GOT3 (cell line): ENCODE measurements around the gene GPR55.
"Not testable (repeated sequence)": the region's sequence is repeated elsewhere in the genome, so short reads cannot be mapped to it uniquely, and the experiment has no call there.

Experiments used
- DNase-seq: peaks from one replicate; lab custom pipeline; 2025; ENCODE audit warnings: mixed read lengths; lab: John Stamatoyannopoulos, UW

GPR55 gene

DNA sequence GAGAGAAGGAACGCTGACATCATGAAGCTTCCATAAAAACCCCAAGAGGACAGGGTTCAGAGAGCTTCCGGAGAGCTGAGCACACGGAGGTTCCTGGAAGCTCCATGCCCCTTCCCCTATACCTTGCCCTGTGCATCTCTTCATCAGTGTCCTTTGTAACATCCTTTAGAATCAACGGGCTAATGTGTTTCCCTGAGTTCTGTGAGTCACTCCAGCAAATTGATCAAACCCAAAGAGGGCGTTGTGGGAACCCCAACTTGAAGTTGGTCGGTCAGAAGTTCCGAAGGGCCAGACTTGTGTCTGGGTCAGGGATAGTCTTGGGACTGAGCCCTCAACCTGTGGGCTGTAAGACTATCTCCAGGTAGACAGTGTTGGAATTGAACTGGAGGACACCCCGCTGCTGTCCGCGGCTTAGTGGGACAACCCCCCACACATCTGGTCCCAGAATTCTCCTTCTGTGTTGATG is 25.9 kb upstream of the GPR55 start:
- no peak for DNase-seq

DNA sequence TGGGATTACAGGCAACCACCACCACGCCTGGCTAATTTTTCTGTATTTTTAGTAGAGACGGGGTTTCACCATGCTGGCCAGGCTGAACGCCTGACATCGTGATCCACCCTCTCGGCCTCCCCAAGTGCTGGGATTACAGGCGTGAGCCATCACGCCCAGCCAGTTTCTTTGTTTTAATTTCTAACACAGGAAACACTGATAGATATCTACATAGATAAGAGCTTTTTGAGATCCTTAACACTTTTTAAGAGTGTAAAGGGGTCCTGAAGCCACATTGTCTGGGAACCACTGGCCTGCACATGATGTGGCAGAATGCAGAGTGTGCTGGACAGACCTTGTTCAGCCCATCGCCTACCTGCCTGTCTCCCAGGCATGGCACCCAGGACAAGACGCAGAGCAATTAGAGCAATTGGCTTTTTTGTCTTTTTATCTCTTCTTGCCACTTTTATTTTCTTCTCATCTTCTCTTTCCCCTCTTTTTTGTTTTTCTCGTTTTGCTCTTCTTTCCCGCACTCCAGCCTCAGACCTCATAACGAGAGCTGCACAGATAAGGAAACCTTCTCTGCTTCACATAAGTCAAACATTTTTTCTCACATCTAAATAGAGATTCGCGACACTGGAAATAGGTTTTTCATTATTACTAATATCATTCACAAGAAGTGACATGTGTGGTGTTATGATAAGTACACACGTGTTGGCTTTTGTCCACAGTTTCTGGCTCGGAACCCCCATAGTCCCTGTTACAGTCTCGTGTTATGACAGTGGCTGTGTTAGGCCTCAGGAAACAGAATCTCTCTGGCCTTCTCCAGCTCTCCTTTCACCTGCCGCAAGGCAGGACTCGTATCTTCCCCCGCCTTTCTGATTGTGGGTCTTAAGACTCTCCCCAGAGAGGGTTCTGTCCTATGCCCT is 25.2 kb upstream of the GPR55 start:
- no peak for DNase-seq

DNA sequence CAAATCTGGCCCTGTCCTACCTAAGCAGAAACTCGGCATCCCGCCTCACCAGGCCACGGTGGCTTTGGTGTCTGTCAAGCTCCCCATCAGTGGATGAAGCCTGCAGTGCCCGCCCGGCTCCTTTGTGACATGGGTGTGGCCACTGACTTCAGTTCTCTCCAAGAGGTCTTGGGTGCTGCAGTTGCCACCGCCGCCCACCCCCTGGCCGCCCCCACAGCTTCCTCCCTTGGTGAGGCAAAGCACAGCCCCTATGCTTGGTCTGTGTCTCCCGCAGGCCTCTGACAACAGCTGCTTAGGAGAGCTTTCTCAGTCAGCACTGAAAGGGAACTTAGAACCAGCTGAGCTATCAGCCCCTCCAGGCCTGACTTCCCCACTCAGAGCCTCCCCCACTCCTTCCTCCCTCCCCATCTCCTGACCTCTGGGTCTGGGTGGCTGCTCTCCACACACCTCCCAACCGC is 22.9 kb upstream of the GPR55 start:
- no peak for DNase-seq

DNA sequence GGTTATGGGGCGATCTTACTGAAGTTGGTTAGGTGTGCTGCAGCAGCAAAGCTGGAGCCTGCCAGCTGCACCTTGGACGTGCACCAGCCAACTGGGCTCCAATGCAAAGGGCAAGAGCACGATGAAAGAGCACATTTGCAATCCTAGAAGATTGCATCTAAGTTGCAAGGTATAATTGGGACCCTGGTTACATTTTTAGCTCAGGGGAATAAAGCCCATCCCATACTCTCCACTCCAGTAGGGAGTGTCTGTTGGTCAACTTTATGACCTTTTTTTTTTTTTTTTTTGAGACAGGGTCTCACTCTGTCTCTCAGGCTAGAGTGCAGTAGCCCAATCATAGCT is 22.2 kb upstream of the GPR55 start:
- DNase-seq = no peak

DNA sequence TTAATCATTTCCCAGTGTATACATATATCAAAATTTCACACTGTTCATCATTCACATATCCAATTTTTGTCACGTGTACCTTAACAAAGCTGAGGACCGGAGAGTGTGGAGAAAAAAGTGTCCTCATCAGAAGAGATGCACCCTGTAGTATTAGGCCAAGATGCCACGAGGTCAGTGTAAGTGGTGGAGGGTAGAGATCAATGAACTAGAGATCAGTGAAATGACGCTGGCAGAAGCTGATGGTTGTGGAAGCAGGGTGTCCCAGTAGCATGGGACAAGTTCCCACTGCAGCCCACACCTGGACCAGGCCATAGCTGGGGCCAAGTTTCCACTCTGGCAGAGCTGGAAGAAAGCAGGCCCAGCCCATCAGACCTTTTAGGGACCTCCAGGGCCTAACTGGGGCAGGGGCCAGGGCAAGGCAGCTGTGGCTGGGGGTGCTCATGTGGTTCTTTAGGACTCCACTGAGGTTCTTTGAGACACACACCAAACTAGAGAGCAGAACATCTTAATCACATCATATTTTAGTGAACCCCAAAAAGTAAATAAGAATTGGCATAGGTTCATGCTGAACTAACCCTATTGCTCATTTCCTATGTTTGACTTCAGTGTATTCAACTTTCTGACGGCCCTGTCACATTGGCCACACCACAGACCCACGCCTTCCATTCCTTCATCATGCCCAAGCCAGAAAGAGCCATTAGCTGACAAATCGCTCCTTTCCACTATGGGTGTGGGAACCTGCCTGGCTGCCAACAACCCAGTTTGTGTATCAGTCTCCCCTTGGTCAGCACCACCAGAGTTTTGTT is 21.6 kb upstream of the GPR55 start:
- no peak for DNase-seq

DNA sequence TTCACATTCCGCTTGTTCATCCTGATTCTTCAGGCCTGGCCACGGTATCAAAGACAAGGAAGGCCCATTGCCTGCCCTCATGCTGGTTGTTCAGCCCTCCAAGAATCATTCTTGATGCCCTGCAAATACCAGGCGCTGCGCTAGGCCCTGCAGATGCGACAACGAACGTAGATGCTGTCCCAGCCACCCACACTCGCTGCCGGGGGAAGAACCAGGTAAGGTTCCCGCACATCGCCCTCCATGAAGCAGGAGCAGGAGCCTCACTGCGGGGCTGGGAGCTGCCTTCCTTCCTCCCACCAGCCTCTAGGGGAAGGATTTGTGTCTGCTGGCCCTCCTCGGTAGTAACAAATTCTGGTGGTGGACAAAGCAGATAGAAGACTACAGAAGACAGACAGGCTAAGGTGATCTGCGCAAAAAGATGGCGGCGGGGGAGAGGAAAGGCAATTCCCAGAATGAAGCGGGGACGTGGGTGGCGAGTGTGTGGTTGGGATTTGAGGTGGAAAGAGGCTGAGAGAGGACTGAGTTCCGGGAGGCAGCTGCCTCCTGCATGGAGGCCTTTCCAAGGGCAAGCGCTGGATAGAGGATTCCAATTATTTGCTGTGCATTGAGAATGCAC is 19.8 kb upstream of the GPR55 start:
- no peak for DNase-seq

DNA sequence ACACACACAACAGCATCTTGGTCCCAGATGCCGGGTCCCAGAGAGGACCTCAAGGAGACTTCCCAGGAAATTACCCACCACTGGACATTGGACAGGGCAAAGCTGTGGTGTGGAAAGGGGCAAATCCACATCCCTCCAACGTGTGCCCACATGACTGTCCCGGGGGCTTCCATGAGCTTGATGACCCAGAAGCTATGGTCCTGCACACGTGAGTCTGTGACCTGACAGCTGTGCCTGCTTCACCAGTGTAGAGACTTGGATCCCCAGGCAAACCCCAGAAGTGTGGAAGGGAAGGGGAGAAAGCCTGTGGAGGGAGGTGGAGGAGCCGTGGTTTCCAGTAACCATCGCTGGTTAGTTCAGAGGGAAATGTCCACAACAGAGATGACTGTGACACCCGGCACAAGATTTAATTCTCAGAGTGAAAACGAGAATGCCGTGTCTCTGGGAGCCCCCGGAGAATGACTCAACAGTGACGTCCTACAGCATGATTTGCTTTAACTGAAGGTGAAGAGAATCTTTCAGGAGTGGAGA is 19.1 kb upstream of the GPR55 start:
- no peak for DNase-seq

DNA sequence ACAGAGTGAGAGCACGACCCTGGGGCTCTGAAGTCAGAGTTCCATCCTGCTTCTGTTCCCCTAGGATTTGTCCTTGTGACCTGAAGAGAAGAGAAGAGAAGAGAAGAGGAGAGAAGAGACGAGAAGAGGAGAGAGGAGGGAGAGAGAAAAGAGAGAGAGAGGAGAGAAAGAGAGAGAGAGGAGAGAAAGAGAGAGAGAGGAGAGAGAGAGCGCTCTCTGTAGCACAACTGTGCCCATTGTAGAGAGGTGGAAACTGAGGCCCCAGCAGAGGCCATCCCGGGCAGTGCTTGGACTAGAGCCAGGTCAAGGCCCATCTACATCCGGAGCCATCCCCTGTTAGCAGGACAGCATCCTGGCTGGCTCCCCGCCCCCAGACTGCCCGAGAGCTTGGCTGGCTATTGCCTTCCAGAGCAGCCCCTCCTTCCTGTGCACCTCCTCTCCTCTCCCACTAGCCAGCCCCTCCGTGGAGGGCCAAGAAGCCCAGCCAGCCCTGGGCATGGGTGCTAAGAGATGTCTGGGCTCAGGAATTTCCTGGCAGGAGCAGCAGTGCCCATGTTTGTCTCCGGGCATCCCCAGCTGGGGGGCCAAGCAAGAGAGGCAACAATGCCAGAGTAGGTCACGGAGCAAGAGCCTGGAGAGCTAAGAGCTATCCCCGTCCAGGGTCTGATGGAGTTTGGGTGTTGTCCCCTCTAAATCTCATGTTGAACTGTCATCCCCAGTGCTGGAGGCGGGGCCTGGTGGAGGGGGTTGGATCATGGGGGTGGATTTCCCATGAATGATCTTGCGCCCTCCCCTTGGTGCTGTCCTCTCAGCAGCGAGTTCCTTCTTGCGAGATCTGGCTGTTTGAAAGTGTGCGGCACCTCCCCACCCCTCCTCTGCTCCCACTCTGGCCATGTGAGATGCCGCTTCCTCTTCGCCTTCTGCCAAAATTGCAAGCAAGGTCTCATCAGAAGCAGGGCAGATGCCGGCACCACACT is 18.2 kb upstream of the GPR55 start:
- no peak for DNase-seq

DNA sequence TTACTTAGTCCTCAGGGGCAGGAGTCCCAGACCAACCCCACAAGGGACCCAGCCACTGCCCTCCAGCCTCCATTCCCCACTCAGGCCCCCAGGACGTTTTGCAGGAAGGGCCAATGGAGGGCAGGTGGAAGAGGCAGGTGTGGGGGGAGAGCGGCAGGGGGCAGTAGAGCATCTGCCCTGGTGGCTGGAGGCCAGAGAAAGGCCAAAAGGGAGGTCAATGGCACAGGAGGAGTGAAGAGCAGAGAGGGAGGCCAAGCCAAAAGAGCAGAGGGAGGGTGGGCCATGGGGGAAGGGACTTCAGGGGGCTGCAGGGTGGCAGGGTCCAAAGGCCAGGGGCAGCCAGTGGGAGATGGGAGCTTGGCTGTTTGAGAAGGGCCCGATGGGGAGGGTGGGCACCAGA is 17.3 kb upstream of the GPR55 start:
- DNase-seq = no peak

DNA sequence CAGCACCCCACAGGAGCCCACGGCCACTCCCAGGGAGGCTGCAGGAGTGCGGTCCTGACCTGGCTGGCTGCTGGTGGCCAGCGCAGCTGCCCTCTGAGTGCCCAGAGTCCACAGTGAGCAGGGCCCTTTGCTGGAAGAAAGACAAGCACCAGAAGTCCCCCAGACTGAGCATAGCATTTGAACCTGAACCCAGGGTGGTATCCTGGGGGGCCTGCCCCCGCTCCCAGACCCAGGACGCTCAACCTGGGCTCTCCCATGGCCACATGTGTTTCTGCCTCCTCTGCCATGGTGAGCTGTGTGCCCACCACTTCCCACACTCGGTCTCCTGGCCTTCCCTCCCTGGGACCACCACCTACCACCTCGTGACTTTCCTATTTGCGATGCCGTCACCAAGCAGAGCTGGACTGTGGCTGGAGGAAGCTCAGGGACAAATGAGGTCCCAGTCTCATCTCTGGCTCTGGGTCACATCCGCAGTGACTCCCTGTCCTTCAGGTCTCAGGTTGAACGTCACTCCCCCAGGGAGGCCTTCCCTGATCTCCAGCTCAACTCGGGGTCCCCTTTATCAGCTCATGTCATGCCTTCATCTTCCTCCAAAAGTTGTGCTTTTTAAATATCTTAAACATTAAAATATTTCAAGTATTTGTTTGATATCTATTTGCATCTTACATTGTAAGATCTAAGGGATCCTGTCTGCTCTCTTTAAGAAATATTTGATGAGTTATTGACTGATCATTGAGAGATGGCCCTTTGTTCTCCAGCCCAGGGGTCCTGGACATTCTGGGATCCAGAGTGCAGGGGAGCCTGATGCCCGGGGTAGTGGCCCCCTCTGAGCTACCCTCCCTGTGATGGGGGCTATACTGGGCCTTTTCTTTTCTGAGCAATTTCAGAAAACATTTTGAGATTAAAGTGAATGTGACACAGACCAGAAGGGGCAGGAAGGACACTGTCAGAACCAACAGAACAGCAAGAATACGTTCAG is 16.4 kb upstream of the GPR55 start:
- no peak for DNase-seq

DNA sequence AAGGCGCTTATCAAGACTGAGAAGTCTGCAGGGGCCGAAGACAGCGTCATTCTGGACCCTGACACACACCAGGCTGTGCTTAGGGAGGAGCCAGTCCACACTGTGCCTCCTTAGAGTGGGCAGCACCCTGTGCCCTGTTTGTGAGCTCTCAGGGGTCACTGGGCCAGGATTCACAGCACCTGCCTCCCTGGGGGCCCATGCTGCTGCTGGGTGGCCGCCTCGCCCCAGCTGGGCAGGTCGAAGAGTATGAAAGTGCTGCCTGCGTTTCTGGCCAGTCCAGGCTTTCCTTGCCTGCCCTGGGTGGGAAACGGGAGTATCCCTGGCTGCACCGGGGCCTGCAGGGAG is 15.4 kb upstream of the GPR55 start:
- DNase-seq = no peak

DNA sequence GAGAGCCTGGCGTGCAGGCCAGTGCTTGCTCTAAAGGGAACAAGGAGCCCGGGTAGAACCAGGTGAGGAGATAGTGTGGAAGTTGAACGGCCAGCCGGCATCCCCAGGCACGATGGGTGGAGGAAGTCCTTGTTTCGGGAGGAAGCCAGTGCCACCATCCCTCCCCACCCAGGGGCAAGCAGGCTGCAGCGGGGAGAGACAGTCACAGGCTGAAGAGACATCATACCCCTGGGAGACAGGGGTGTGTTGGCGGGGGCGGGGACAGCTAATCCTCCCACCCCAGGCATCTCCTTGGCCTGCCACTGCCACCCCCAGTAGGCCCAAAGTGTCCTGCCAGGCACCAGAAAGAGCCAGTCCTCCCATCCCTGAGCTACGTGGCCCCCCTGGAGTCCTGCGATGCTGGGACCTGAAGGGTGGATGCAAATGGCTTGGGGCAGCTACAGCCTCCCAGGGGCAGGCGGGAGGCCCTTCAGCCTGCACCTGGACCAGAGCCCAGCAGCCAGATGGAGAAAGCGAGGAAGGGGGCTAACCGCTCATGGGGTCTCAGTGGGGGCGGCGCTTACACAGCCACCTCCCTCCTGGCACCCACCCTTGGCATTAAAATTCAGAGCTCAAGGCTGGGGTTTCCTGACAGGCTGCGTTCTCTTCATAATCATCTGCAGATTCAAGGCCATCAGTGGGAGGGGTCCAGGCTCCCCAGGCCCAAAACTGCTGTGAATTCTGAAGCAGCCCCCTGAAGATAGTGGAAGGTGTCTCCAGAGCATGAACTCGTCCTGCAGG is 14.8 kb upstream of the GPR55 start:
- no peak for DNase-seq

DNA sequence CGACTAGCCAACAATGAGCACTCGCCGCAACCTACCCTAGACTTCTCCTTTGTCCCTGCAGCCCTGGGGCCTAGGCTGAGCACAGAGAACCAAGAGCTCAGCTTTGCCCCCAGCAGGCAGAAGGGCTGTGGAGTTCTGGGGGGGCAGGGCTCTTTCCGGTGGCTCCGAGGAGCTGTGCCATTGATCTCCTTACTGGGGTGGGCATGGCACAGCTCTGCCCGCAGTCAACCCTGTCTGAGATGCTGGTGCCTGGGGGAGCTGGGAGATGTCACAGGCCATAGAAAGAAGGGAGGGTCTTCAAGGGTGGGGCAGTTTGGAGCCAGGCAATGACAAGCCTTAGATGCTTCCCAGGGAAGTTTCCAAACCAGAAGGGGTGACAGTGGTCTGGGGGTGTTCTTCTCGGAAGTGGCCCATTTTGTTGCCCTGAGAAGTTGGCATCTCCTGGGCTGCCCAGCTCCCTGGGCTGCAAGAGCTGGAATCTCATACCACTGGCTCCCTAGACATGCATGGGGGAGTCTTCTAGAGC is 14.1 kb upstream of the GPR55 start:
- no peak for DNase-seq

DNA sequence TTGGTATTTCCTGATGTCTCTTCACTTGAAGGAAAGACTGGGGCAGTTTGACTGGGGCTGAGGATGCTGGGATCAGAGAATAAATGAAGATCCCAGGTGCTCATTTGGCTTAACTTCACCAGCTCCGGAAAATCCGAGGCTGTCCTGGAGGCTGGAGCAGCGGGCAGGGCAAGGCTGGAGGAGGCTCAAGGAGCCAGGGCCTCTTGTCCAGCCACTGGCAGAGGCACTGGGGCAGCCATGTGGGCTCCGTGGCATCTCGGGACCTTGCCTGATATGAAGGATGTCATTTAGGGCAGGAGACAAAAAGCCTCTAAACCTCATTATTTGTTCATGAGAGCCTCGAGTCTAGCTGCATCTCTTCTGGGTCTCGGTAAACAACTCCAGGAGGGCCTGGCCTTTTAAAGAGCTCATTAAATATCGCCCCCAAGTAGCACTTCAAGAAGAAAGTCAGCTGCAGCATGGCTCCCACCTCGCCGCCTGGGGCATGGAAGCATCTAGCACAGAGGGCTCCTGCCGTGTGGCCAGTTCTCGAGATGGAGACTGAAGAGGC is 13.5 kb upstream of the GPR55 start:
- DNase-seq = no peak

DNA sequence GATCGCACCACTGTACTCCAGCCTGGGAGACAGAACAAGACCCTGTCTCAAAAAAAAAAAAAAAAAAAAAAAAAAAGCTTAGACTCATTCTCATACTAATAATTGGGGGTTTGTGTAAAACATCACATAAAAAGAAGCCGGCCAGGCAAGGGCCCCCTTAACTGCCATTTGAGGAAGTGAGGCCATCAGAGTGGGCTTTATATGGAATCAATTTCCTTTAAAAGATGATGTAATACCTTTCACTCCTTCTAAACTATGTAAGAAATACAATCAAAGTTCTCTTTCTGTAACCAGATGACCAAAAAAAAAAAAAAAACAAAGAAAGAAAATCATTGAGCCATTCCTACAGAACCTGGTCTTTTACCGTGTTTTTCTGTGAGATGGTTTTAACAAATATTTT is 13.1 kb upstream of the GPR55 start:
- no peak for DNase-seq

DNA sequence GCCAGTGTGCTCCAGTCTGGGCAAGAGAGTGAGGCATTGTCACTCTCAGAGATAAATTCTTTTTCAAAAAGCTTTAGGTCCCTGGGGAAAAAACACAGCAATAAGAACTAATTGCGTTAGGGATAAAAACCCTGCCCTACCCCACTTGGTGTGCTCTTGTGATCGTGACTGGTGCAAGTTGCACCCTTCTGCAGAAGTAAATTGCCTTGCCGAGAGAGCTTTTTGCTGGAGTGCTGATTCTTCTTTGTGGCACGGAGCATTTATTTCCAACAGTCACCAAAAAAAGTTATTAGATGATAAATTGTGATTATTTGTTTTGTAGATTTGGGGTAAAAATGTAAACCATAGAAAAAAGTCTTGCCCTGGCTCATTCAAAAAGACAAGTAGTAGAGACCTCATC is 12.3 kb upstream of the GPR55 start:
- no peak for DNase-seq

DNA sequence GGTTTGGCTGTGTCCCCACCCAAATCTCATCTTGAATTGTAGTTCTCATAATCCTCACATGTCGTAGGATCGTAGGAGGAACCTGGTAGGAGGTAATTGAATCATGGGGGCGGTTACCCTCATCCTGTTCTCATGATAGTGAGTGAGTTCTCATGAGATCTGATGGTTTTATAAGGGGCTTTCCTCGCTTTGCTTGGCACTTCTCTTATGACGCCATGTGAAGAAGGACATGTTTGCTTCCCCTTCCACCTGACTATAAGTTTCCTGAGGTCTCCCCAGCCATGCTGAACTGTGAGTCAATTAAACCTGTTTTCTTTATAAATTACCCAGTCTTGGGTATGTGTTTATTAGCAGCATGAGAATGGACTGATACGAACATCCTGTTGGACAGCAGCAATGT is 11.2 kb upstream of the GPR55 start:
- DNase-seq = not testable (repeated sequence)

DNA sequence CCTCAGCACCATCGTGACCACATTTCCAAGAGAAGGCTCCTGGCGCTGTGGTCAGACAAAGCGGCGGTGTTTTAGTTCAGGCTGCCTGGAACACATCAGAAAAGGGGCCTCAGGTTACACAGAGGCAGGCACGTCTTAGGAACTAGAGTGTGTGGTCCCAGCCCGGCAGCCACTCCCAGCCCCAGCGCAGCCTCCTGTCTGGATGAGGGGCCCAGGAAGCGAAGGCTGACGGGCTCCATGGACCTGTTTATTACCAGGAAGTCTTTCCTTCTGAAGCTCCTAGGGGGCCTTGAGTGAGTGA is 10.0 kb upstream of the GPR55 start:
- no peak for DNase-seq
